Vagina (tissue), 2 donors: ENCODE data around the gene NT5C3A.
"Not testable (repeated sequence)": the region's sequence is repeated elsewhere in the genome, so short reads cannot be mapped to it uniquely, and the experiment has no call there.

ENCODE experiments used
- CTCF ChIP-seq, 3 experiments: fragments of 450-650 bp in 2 of 3; fragments of 200-600 bp in 1 of 3; sonication (generic) in 1 of 3; IDR thresholded peaks; one replicate each; pipeline ENCODE4 v1.5.1; 2017 to 2019; ENCODE audit warnings: antibody characterized with exemption in 3 of 3, mild to moderate bottlenecking in 2 of 3, moderate library complexity in 2 of 3
- POLR2AphosphoS5 ChIP-seq, 2 donors: sonication (generic); formaldehyde crosslinking; IDR thresholded peaks; one replicate each; pipeline ENCODE4 v1.9.0; 2017; ENCODE audit warnings: antibody characterized with exemption in 2 of 2, mild to moderate bottlenecking in 2 of 2, low read depth in 1 of 2; ENCODE audit not compliant: insufficient read depth in 1 of 2

GRCh38 chr7:32988148-32988547 lies 74.4 kb downstream of the NT5C3A start:
- TF ChIP-seq POLR2AphosphoS5 (IDR thresholded peaks at IDR 0.05; ENCODE audit: insufficient read depth in 1 of 2, low read depth in 1 of 2); CTCF (IDR thresholded peaks at IDR 0.05): not testable (repeated sequence)
